AG10803 (cell line): ENCODE results near the gene DISC1.

Experiments used
- DNase-seq: peaks from one replicate; pipeline ENCODE4 v3.0.0; 2010; ENCODE audit warnings: low read depth
- H3K4me3 ChIP-seq: 2 replicates; pipeline ENCODE4 v1.5.1; 2011; ENCODE audit warnings: mild to moderate bottlenecking, low read length, control low read depth
- CTCF ChIP-seq: conservative IDR thresholded peaks from 2 replicates; pipeline ENCODE4 v1.5.1; 2011; ENCODE audit warnings: mild to moderate bottlenecking, low read length, control low read depth, inconsistent platforms

DISC1 gene

GRCh38 chr1:231716879-231717278, 90.3 kb downstream of the DISC1 start:
- no peak for TF ChIP-seq CTCF
- no peak for DNase-seq
- H3K4me3 ChIP-seq, result no peak overlapping the region

GRCh38 chr1:231719485-231720183, 93.0 kb downstream of the DISC1 start:
- no peak for TF ChIP-seq CTCF
- DNase-seq, result no peak
- no peak overlapping the region for H3K4me3 ChIP-seq

- no peak for DNase-seq
- no peak for TF ChIP-seq CTCF
- no peak overlapping the region for H3K4me3 ChIP-seq
Observed at GRCh38 chr1:231720652-231721325, 94.2 kb downstream of the DISC1 start.

- no peak for DNase-seq
- TF ChIP-seq CTCF, result no peak
- H3K4me3 ChIP-seq, result no peak overlapping the region
Observed at GRCh38 chr1:231721436-231721835, 94.8 kb downstream of the DISC1 start.

GRCh38 chr1:231722356-231722755, 95.8 kb downstream of the DISC1 start:
- H3K4me3 ChIP-seq, result no peak overlapping the region
- no peak for DNase-seq
- TF ChIP-seq CTCF, result no peak

GRCh38 chr1:231723146-231723545, 96.6 kb downstream of the DISC1 start:
- DNase-seq, result no peak

More at GRCh38 chr1:231723146-231723545, 96.6 kb downstream of the DISC1 start:
- TF ChIP-seq CTCF, result no peak
- no peak overlapping the region for H3K4me3 ChIP-seq
